Transverse colon (tissue), 4 donors: Measurements from ENCODE around the gene BCAM. TPM values are rescaled to one million over a fixed set of nuclear protein-coding genes. Genes with fewer than 3 reads are reported as not detected.

Experiments used
- DNase-seq: peaks from one replicate; pipeline ENCODE4 v3.0.0-alpha.2; 2019
- H3K27ac ChIP-seq, 4 donors: fragments of 200-600 bp; sonication (generic); 2 replicates each; pipeline ENCODE4 v1.5.1; 2016 to 2018; ENCODE audit warnings: inconsistent platforms in 4 of 4
- H3K27me3 ChIP-seq: fragments of 200-600 bp; sonication (generic); 2 replicates; pipeline ENCODE4 v1.5.1; 2017; ENCODE audit warnings: inconsistent platforms
- H3K36me3 ChIP-seq, 4 donors: fragments of 200-600 bp; sonication (generic); 2 replicates each; pipeline ENCODE4 v1.5.1; 2017 to 2019; ENCODE audit warnings: inconsistent platforms in 4 of 4
- H3K4me1 ChIP-seq, 4 donors: fragments of 200-600 bp; sonication (generic); 2 replicates each; pipeline ENCODE4 v1.5.1; 2017 to 2020; ENCODE audit warnings: inconsistent platforms in 4 of 4
- H3K4me3 ChIP-seq, 4 donors: fragments of 200-600 bp; sonication (generic); 1 replicate in 1 of 4; 2 replicates in 3 of 4; pipeline versions ENCODE4 v1.5.1 to v1.6.1; 2017 to 2019; ENCODE audit warnings: inconsistent platforms in 4 of 4
- H3K9me3 ChIP-seq, 2 donors: fragments of 200-600 bp; sonication (generic); 2 replicates each; pipeline ENCODE4 v1.5.1; 2017 to 2019; ENCODE audit warnings: inconsistent platforms in 2 of 2
- CTCF ChIP-seq, 5 experiments: fragments of 200-600 bp in 3 of 5; fragments of 450-650 bp in 2 of 5; sonication (generic) in 3 of 5; IDR thresholded peaks; 1 replicate in 2 of 5; 2 replicates in 3 of 5; pipeline ENCODE4 v1.5.1; 2016 to 2017; ENCODE audit warnings: antibody characterized with exemption in 5 of 5, inconsistent platforms in 3 of 5, mild to moderate bottlenecking in 2 of 5, moderate library complexity in 1 of 5
- EP300 ChIP-seq: sonication (generic); formaldehyde crosslinking; IDR thresholded peaks from one replicate; pipeline ENCODE4 v1.6.1; 2017; ENCODE audit warnings: antibody characterized with exemption, low read depth
- POLR2A ChIP-seq: fragments of 450-650 bp; IDR thresholded peaks from one replicate; pipeline ENCODE4 v1.6.1; 2016; ENCODE audit warnings: antibody characterized with exemption, mild to moderate bottlenecking, moderate library complexity
- POLR2AphosphoS5 ChIP-seq, 3 donors: sonication (generic); formaldehyde crosslinking; IDR thresholded peaks; one replicate each; pipeline ENCODE4 v1.6.1; 2016; ENCODE audit warnings: antibody characterized with exemption in 3 of 3
- WGBS, 2 donors: methylation state at CpG; one replicate each; pipeline ENCODE4 v1.1.5; 2018; ENCODE audit warnings: low coverage in 1 of 2; 5-methylcytosine and 5-hydroxymethylcytosine counted together
- in situ Hi-C, 4 donors: fragments of 200-750 bp; cut with MboI; loops; one replicate each; pipeline versions ENCODE4 v1.15.0 to v1.15.1; 2017; ENCODE audit warnings: low sequenced_read_pairs in 3 of 4, low pct_ligation_motif_present in 1 of 4, low pct_unique_long_range_greater_than_20kb in 1 of 4
- intact Hi-C: fragments of 100-400 bp; cut with DNase I; formaldehyde crosslinking; loops from one replicate; pipeline ENCODE4 v1.15.1; 2023; ENCODE audit warnings: low total_unique reads
- total RNA-seq, 4 donors: library from RNA; depleted of rRNA; stranded (reverse); fragments of >200 nt; gene quantifications; one replicate each; pipeline ENCODE4 v1.1.0, GENCODE V29; 2016

BCAM gene
- total RNA-seq = 10 to 100 TPM in 3 of 4 donors, 1 to 10 TPM in 1; 7.9 to 95.1 (median 23.1) TPM

GRCh38 chr19:44808463-44809371, at the start of gene BCAM:
Gene BCAM, plus strand, starts transcription at chr19:44809103. Its CDS starts 22 bp downstream, at chr19:44809125.
- H3K27ac ChIP-seq = peak within 1 kb of the TSS; percentile 39 to 64 (median 50)
- H3K36me3 ChIP-seq = no peaks in the 10 kb centered on the region
- peaks cover 15 to 26% (median 22%) of the 10 kb centered on the region in 4 donors for H3K4me1 ChIP-seq
- DNase-seq = peak; percentile 70
- H3K9me3 ChIP-seq = no peaks in the 10 kb centered on the region
- peaks cover 3% of the 10 kb centered on the region for H3K27me3 ChIP-seq
- in situ Hi-C loops = no loop called here
- WGBS, 2 donors = 3% methylated on average over 42 of the region's 59 CpGs; no CpG with 5 or more reads in 1 of the 2 donors
- H3K4me3 ChIP-seq = peak within 1 kb of the TSS; percentile 17 to 58 (median 39)
- no peak for TF ChIP-seq EP300
- TF ChIP-seq POLR2AphosphoS5 (IDR thresholded peaks at IDR 0.05) = peak in 2 of 3 donors; percentile 12 to 37
- intact Hi-C loops = no loop called here

- DNase-seq = no peak
- Histone ChIP-seq H3K27ac (no peak overlapping the region), H3K4me1 (peaks cover 4 to 52% (median 29%) of the 10 kb centered on the region in 4 donors), H3K4me3 (no peak overlapping the region), H3K36me3 (peaks cover 0 to 7% (median 2%) of the 10 kb centered on the region in 4 donors), H3K27me3 (no peaks in the 10 kb centered on the region), H3K9me3 (no peaks in the 10 kb centered on the region)
- intact Hi-C loops = no loop called here
- 88 to 90% methylated on average over 5 to 8 of the region's 8 CpGs for whole genome bisulfite sequencing, 2 donors
- TF ChIP-seq POLR2AphosphoS5 (IDR thresholded peaks at IDR 0.05) = no peak
- TF ChIP-seq POLR2A = no peak
- TF ChIP-seq CTCF (IDR thresholded peaks at IDR 0.05) = no peak
- TF ChIP-seq EP300 = no peak
- in situ Hi-C loops = no loop called here
Measured at GRCh38 chr19:44762038-44762437, 46.9 kb upstream of the BCAM start.

- peak overlapping the region; percentile 63 to 83 (median 72) for H3K27ac ChIP-seq
- peak; percentile 84 for DNase-seq
- intact Hi-C loops = no loop called here
- 54 to 57% methylated on average over 8 to 22 of the region's 22 CpGs for WGBS, 2 donors
- peaks cover 0 to 42% (median 12%) of the 10 kb centered on the region in 4 donors for H3K4me1 ChIP-seq
- H3K27me3 ChIP-seq = no peaks in the 10 kb centered on the region
- no peaks in the 10 kb centered on the region for H3K9me3 ChIP-seq
- no peak for TF ChIP-seq POLR2A
- peak in 2 of 3 donors; percentile 61 to 64 for TF ChIP-seq POLR2AphosphoS5 (IDR thresholded peaks at IDR 0.05)
- TF ChIP-seq EP300 = peak; percentile 22
- no peak for TF ChIP-seq CTCF (IDR thresholded peaks at IDR 0.05)
- H3K36me3 ChIP-seq = peaks cover 0 to 5% (median 0%) of the 10 kb centered on the region in 4 donors
- no peak overlapping the region for H3K4me3 ChIP-seq
- in situ Hi-C loops = loop anchor here (5.0 kb wide), 2 partner anchors 38 to 43 kb away; no protein-coding TSS in a partner anchor
Measured at GRCh38 chr19:44765033-44765948, 43.6 kb upstream of the BCAM start.

- Histone ChIP-seq H3K27ac (peak overlapping the region; percentile 63 to 83 (median 72)), H3K9me3 (no peaks in the 10 kb centered on the region), H3K4me1 (peaks cover 0 to 45% (median 12%) of the 10 kb centered on the region in 4 donors), H3K36me3 (no peaks in the 10 kb centered on the region), H3K4me3 (no peak overlapping the region), H3K27me3 (no peaks in the 10 kb centered on the region)
- 64 to 82% methylated on average over 2 to 3 of the region's 3 CpGs for WGBS, 2 donors
- intact Hi-C loops (no loop called here), in situ Hi-C loops (loop anchor here (5.0 kb wide), 2 partner anchors 39 to 44 kb away; no protein-coding TSS in a partner anchor)
- TF ChIP-seq POLR2AphosphoS5 (IDR thresholded peaks at IDR 0.05) (no peak), CTCF (IDR thresholded peaks at IDR 0.05) (no peak), POLR2A (no peak), EP300 (no peak)
- DNase-seq = no peak
Measured at GRCh38 chr19:44765949-44766335, 43.0 kb upstream of the BCAM start.
